Activated T-cell treated with anti-CD3 and anti-CD28 coated beads, Interleukin-2, amount 50 U/mL, for 48 hours (primary cell): Measurements from ENCODE around the gene AGMO.

Experiments
- DNase-seq, 2 experiments: peaks; one replicate each; pipeline ENCODE4 v3.0.0-alpha.2; 2020

Gene AGMO

DNA sequence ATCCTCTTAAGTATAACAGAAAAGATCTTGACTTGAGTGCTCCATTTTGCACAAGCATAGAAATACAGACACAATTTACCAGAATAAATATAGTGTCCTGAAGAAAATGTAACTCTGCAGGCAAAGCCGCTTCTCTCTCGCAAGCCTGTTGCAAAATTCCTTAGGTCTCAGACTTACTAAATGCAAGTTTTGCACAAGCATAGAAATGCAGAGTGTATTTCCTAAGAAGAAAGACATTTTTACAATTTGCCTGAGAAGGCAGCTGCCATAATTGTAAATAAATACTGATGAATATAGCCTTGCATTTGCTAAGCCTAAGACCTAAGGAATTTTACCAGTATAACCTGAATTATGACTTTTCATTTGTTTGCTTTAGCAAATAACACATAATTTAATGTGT lies 67.1 kb downstream of the AGMO start:
- DNase-seq: no peak

DNA sequence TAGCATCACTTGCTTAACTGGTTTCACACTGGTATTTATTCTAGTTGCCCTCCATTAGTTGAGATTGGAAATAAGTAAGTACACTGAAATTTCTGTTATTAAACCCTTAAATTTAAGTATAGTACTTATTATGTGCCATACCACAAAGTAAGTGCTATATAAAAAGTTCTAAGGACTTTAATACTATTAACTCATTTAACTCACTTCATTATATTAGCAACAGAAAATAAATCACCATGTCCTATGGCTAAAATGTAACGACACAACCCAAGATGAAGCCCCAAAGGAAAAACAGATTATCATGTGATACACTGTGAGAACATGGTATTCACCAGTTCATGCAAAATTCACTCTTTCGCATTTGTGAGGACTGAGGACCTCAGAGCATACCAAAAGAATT lies 70.5 kb downstream of the AGMO start:
- no peak for DNase-seq

DNA sequence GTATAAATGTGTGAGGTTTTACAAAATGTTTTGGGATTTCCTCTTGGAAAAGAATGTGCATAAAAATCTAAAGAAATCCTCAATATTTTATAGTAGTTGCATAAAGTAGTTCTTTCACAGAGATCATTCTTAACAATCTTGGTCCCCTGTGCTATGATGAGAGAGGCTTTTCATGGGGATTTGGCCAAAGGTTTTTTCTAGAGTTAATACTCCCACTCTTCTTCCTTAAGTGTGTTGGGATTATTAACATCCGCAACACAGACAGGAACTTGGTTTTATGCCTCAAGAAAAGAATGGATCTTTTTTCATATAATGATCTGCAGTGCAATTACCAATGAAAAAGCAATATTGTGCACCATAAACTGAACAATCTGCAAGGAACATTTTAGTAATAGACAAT lies 71.5 kb downstream of the AGMO start:
- no peak for DNase-seq

DNA sequence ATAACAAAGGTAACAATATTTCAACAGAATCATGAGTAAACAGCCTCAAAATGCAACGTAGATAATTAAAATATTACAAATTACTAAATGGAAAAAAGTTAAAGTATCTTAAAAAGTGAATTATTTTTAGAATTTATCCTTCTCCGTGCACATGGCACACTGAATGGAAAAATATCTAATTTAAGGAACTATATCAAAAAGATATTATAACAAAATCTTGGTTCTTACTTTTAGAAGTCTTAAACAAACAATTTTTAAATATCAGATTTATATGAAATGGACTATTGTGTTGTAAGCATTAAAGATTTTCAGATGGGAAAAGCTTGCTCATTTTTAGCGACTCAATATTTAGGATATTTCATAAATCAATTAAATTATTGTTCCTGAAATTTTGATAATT lies 72.0 kb downstream of the AGMO start:
- no peak for DNase-seq

DNA sequence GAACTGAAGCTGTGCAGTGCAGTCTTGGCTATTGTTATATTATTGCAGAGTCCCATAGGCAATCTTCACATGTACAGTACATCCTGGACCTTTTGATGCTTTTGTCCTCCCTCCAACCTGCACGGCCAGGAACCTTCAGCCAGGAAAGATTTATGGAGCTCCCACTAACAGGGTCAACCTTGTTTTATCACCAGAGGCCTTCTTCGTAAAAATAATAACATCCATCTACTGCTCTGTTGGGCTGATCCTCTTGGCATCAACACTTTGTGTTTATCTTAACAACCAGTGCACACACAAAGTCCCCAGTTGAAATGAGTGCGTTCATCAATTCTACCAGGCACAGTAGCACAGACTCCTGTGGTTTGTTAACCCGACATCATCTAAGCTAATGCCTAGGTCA lies 72.4 kb downstream of the AGMO start:
- DNase-seq: no peak

DNA sequence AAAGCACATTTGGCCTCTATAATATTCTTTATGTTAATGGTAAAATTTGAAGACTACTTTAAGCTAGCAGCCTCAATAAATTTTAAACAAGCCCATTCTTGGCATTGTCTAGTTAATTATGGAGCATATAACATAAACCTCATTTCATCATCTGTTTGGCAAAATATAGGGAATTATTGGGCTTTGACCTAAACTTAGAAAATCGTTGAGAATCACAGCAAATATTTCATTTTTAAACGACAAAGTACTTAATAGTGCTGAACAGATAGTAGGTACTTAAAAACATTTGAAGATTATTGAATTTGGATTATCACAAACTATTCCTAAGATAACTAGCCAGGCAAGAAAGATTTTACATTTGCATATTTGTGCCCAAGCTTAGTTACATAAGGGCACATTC lies 73.4 kb downstream of the AGMO start:
- DNase-seq: no peak

DNA sequence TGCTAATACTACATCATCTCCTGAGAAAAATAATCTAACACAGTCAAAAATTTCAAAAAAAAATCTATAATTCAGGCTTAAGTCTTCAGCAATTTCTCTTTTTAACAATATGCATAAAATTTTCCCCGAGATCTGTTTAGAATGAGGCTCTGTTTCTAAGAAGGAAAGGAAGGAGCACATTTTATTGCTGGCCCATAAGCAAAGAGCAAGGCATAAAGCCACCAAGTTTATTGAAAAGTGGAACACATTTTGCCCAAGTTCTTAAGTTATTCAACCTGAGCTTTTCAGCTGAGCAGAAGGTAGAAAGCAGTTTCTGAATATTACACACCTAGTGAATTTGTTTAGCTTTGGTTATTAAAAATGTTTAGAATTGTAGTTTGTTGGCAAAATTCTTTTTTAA lies 73.9 kb downstream of the AGMO start:
- no peak for DNase-seq

DNA sequence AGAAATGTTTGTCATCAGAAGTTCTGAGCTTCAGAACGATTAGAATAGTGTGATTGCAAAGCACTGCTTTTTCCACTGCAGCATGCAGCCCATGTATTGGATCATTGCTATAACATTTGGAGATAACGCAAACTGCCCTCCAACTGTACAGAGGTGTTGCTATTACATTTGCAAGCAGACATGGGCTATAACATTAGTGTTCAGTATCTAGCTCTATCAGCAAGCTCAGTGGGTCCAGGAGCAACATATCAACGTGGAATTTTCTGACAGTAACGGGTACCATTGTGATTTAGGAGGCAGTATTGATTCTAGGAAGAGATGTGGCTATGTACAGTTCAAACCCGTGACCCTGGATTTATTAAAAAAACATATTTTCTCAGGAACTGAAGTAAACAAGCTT lies 75.8 kb downstream of the AGMO start:
- DNase-seq: no peak

DNA sequence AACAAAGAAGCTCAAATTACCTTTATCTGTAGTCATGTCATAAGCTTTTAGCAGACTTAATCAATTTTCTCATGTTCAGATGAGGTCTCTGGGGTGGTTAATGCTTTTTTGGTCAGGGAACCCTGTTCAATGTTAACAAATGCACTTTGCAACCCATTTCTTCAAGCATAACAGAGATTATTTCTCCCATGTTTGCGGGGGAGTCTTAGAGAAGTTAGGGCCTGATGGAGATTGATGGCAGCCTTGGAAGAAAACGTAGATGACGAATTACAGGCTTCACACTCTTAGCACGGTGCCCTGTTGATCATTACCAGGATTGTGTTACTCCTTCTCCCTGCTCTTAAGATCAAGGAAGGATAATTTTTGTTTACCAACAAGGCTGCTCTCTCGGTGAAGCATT lies 76.4 kb downstream of the AGMO start:
- no peak for DNase-seq

DNA sequence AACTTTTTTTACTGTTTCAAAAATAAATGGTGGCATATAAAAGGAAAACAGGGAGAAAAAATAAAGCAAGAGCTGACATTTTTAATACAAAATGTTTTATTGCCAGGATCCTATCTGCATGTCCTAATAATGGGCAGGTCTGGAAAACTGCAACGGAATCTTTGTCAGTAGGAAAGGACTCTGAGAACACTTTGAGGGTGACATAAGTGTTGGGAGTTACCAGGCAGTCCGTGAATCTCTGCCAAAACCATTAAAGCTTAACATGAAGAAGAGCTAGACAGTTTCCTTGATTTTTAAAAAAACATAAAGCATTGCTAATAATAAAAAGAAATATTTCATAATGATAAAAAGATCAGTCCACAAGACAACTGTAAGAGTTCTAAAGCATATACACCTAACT lies 80.7 kb downstream of the AGMO start:
- DNase-seq: no peak

DNA sequence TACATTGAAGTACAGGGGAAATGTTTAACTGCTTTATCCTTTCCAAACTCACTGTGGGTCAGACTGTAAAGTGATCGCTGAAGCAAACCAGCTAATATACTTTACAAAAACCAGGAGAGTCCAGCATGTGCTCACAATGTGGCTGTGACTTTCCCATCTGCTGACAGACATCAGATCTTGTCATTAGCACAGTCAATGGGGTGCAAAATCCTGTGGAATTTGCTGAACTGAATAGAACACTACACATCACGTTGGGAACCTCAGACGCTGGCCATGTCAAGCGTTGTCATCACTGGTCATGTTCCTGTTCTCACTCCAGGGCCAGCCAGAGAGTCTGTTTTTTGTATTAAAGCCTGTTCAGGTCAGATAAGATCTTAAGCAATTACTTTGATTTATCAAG lies 83.4 kb downstream of the AGMO start:
- no peak for DNase-seq

DNA sequence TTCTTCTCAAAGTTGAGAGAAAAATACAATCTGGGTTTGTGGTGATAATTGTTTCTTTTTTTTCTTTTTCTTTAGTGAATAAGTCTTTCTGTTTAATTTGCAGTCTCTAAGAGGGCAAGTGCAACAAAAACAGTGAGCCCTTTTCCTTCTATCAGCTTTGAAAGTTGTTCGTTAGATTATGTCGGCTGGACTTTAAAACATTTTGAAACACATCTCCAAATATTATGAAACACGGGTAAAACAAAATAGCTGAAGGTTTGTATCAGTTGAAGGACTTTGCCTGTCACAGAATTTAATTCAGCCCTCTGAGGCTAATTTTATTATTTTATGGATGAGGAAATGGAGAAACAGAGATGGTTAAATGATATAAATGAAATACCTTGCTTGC lies 85.3 kb downstream of the AGMO start:
- no peak for DNase-seq

DNA sequence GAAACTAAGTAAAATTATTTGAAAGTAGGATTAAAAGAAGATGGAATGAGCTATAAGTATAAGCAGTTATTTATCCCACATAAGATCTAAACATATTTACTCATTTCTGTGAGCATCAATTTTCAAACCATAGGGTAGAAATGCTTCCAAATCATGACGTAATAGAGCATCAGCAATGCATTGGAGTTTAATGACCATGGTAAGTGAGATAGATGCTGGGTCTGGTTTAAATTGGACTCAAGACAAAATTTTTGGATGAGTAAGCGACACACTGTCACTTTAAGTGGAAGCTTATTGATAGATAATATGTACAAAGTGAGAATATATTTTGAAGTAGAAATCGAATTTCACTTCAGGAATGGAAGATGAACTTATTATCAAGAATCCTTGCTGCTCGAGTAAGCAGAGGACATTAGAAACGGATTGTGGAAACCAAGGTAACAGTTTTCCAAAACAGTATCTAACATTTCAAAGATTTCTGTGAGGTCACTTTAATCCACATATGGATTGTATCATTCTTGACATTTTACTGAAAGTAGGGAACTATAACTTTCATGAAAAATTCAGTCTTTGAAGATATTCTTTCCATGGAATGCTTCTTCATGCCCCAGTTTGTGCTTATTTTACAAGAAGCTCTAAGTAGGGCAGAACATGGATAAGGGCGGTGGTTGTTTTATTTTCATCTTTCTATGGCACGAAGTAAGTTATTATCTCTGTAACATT lies 85.8 kb downstream of the AGMO start:
- DNase-seq: no peak

DNA sequence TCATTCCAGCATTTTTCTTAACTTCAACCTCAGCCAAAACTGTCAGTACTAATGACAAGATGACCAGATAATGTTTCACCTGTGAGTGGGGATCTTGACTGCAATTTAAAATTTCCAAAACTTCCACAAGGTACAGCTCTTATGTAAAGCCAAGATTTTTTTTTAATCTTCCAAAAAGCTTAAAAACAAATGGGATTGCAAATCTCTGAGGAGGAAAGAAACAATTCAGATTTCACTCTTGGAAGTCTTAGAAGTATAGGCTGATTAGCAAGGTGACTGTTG lies 90.2 kb downstream of the AGMO start:
- no peak for DNase-seq

DNA sequence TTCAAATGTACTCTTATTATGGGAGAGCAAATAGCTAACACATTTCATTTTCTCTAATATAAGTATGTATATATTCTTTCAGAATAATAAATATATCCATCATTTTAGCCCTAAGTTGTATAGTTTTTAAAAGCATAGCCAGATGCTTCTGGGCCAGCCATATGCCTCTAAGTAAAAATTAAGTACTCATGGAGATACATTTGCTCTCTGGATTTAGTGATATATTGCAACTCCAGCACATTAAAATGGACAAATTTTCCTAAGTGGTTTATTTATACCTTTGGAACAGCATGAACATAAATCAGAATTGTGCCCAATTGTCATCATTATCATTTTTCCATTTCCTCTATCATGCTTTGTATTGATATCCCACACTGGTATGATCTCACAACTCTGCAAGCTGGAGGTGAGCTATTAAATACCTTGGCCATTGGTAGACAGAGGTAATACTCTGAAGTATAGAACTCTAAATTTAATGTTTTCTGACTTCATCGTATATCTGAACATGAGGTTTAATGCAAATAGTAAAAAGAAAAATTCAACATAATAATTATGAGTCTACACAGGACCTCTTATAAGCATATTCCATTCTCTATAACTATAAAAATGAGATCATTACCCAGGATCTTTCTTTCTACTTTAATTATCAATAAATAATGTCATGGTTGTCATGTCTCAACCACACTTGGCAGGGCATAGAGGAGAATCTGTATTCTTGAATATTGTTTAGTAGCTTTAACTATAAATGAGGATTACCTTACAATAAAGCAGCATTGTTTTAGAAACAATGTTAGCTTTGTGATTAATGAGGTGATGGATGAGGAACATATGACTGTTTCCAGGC lies 90.8 kb downstream of the AGMO start:
- no peak for DNase-seq

DNA sequence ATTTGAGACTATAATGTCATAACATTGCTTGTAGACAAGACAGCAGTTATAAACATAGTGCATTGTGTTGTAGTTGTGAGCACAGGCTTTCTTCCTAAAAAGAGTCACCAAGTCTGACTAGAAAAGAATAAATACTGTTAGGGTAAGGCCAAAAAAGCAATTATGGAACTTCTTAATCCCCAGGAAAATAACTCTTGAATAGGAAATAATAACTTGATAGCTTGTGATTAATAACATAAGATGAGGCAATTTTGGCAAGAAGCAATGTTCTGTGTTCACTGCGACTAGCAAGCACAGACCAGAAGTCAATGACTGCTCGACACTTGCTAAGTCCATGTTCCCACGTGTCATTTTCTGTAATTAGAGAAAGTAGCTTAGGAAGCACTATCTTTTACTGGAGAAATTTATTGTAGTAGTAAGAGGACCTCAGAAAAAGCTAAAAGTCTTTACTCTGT lies 97.1 kb downstream of the AGMO start:
- DNase-seq: no peak

DNA sequence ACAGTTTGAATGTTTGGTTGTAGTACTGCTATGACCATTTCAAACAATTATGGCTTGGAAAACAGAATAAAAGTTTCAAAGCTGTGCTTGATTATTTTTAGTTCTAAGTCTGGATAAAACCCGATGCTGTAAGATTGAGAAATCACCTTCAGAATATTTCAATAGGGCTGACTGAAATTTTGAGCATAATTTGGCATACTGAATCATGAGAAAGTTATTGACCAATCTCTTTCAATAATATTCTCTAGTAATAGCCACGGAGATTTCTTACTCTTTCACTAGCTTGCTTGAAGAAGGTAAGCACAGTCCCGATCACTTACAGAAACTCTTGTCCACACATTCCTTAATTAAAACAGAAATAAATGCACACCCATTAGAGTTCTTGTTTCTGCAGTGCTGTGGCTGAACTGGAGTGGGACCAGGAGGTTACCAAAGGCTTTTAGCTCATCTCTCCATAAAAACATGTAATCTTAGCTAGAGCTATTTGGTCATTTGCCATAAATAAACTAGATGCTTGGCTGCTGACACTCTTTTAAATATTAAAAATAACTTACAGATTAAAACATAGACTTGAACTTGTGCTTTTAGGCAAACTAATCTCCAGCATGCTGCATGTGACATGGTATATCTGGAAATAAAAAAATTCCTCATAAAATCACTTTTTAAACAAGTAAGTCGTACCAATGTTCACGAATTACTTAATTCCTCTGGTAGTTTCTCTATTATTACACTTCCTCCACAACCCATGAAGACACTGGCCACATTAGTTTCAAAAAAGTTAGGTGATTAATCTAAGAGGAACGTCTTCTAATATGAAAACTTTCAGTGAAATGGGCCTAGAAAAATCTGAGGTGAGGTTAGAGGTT lies 97.8 kb downstream of the AGMO start:
- DNase-seq: no peak

DNA sequence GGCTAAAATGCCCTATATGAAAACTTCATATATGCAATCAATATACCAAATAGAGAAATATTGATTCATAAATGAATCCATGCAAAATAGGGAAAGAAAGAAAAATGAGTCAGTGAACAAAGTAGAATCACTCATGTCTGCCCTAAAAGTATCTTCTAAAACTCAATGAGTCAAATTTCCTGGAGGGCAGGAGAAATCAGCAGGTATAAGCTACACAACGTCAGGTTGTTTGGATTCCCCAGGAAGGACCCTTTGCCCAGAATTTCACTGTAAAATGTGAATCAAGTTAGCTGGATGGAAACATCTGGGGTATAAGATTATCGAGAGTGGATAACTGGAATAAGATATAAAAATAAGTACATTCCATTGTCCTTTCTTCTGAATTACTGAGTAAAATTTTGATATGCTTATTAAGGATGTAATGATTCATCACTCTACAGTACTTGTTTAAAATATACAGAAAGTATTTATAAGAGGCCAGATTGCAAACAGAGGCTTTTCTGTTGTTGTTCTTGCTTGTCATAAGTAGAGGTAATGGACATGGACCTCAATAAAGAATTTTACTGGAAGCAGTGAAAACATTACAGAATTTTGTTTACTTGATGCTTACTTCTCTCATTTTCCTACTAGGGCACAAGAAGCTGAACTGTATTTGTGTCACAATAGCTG lies 99.0 kb downstream of the AGMO start:
- no peak for DNase-seq

DNA sequence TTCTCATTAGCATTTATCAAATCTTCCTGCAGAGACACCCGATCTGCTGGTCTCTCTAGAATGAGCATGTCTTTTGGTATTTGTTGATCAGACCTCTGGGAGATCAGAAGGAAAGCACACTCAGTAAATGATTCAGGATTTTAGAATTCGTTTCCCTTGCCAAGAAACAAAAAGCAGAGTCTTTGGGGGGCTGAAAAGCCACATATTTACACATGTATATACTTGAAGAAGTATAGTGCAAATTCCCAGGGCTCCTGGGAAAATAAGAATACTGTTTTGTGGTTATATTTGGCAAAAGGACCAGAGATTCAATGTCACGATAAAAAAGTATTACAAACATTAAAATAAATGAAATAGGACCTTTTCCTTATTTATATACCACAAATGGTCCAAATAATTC lies 100.2 kb downstream of the AGMO start:
- no peak for DNase-seq

DNA sequence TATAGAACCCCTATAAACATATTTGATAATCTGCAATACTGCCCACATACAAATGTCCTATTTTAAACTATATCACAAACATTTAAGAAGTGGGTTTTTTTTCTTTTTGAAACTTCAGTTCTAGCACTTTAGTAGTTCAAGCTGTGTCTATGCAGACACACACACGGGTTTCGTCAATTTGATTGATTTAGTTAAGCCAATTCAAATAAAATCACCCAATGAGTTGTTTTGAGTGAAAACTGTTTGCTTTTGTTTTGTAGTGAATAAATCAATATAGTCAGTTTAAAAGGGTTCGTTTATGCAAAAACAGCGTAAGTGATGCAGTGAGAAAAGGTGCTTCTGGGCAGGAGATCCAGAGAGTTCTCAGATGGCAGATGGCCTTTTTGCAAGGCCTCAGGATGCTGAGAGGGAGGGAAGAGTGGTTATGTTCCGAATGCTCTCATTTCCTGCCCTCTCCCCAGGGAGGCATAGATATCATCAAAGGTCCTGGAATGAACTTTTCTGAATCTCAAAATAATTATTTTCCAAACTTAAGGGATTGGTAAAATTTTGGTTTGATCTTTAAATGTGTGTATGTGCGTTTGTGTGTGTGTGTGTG lies 102.7 kb downstream of the AGMO start:
- DNase-seq: no peak

DNA sequence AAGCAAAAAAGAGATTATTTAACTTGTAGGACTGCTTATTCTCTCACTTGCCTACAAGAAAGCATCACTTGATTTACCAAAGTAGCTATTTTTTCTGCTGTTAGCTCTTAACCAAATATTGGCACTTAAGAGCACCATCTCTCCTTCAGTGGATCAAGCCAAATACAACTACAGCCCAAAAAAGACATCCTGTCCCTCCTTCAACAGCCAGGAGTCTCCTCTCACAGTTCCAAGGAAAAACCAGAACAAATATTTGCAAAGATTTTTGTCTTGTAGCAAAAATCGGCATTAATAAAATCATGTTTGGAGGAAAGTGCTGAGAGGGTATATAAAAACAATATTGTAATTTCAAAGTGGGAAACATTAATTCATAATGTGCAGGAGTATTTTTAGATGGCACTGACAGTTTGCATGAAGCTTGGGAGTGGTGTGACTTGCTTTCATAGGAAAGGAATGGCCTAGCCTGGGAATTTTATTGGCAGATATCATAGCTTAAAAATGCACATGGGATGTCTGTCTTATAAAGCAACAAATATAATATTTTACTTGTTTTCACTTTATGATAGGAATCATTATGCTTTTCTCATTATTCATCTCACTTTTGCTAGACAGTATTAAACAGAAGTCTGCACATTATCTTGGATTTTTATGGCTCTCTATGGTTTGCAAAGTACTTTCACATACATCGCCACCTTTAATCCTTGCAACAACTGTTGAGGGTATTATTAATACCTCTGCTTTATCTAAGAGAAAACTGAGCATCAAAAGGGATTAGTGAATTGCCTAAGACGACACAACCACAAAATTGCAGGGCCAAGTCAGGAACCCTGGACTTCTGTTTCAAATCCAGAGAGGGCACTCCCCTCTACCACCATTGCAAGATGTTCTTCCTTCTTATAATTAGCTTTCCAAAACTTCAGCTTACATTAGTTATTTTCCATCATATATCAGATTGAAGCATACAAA lies 103.5 kb downstream of the AGMO start:
- DNase-seq: no peak

DNA sequence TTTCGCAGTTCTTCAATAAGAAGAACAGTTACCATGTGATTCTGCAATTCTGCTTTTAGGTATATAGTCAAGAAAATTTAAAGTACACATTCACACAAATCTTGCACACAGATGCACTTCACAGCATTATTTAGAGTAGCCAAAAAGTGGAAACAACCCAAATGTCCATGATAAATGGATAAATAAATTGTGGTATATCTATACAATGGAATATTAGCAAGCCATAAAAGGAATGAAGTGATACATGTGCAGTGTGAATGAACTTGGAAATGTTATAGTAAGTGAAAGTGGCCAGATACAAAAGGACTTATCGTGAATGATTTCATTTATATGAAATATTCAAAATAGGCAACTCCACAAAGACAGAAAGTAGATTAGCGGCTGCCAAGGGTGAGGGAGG lies 109.1 kb downstream of the AGMO start:
- no peak for DNase-seq
